Hematopoietic multipotent progenitor cell (in vitro differentiated cells): ENCODE results near the gene CALHM3. TPM values are rescaled to one million over a fixed set of nuclear protein-coding genes. Genes with fewer than 3 reads are reported as not detected.

Experiments used
- DNase-seq, 3 donors: peaks; one replicate each; pipeline ENCODE4 v3.0.0-alpha.2; 2011 to 2015; ENCODE audit warnings: low read depth in 2 of 3, low spot score in 2 of 3
- total RNA-seq: library from RNA; depleted of rRNA; stranded (reverse); fragments of >200 nt; gene quantifications from one replicate; pipeline ENCODE4 v1.2.3, GENCODE V29; 2012

The CALHM3 gene
- total RNA-seq, 1 donor: 0.27 TPM

GRCh38 chr10:103427866-103428265 lies 51.2 kb downstream of the CALHM3 start:
- DNase-seq: no peak

DNA sequence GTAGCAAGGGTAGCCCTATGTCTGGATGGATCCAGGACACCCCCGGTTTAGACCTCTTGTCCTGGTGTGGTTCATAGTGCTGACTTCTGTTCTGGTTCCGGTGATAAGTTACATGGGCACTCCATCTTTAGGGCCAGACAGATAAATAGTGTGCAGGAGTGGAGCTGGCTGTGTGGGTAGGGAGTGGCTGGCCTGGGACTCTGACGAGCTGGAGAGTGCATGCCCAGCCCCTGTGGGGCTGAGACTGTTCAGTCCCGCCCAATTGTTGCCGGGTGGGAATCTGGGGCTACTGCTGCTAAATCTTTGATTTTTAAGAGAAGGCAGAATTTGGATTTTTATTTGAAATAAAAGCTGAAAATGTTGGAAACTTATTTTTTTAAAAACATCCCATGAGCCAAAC lies 55.3 kb downstream of the CALHM3 start:
- DNase-seq: no peak

Other genes starting within 250 kb of the CALHM3 start
- gene RPEL1, start 233.4 kb downstream of the CALHM3 start, total RNA-seq: 0.27 TPM
- gene INA, start 202.1 kb downstream of the CALHM3 start, total RNA-seq: not detected
- gene PCGF6, start 128.1 kb downstream of the CALHM3 start, total RNA-seq: 4.0 TPM
- gene TAF5, start 111.3 kb downstream of the CALHM3 start, total RNA-seq: 2.4 TPM
- 36.1 TPM for gene ATP5MK, start 82.8 kb downstream of the CALHM3 start, total RNA-seq
- 35.0 TPM for gene PDCD11, start 82.6 kb downstream of the CALHM3 start, total RNA-seq
- gene CALHM2, start 26.9 kb downstream of the CALHM3 start, total RNA-seq: 25.6 TPM
- not detected for gene CALHM1, start 20.3 kb downstream of the CALHM3 start, total RNA-seq
- gene NEURL1, start 14.5 kb upstream of the CALHM3 start, total RNA-seq: 6.7 TPM